Upper lobe of left lung (tissue), 4 donors: Measurements from ENCODE around the gene PDE8A.

Source experiments
- CTCF ChIP-seq, 6 experiments: fragments of 450-650 bp in 4 of 6; fragments of 200-600 bp in 2 of 6; sonication (generic) in 2 of 6; IDR thresholded peaks; one replicate each; pipeline ENCODE4 v1.5.1; 2016 to 2019; ENCODE audit warnings: antibody characterized with exemption in 6 of 6
- POLR2A ChIP-seq, 4 donors: fragments of 450-650 bp; IDR thresholded peaks; one replicate each; pipeline ENCODE4 v1.5.1; 2016 to 2017; ENCODE audit warnings: antibody characterized with exemption in 4 of 4, mild to moderate bottlenecking in 2 of 4
- POLR2AphosphoS5 ChIP-seq, 2 donors: sonication (generic); formaldehyde crosslinking; IDR thresholded peaks; one replicate each; pipeline ENCODE4 v1.5.1; 2017; ENCODE audit warnings: antibody characterized with exemption in 2 of 2

- no peak for TF ChIP-seq CTCF (IDR thresholded peaks at IDR 0.05)
- no peak for TF ChIP-seq POLR2A (IDR thresholded peaks at IDR 0.05)
- no peak for TF ChIP-seq POLR2AphosphoS5 (IDR thresholded peaks at IDR 0.05)
Measured at GRCh38 chr15:85019815-85020590, 38.3 kb downstream of the PDE8A start.
